Measurements from ENCODE around the gene CITED4. TPM values are rescaled to one million over a fixed set of nuclear protein-coding genes. Genes with fewer than 3 reads are reported as not detected.
A peak's percentile ranks its signal among the peaks of the same experiment; 100 is the strongest.

The CITED4 gene, protein sequence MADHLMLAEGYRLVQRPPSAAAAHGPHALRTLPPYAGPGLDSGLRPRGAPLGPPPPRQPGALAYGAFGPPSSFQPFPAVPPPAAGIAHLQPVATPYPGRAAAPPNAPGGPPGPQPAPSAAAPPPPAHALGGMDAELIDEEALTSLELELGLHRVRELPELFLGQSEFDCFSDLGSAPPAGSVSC
- total RNA-seq: 14.2 to 14.6 TPM (median 14.4 TPM) in 3 replicates

DNA sequence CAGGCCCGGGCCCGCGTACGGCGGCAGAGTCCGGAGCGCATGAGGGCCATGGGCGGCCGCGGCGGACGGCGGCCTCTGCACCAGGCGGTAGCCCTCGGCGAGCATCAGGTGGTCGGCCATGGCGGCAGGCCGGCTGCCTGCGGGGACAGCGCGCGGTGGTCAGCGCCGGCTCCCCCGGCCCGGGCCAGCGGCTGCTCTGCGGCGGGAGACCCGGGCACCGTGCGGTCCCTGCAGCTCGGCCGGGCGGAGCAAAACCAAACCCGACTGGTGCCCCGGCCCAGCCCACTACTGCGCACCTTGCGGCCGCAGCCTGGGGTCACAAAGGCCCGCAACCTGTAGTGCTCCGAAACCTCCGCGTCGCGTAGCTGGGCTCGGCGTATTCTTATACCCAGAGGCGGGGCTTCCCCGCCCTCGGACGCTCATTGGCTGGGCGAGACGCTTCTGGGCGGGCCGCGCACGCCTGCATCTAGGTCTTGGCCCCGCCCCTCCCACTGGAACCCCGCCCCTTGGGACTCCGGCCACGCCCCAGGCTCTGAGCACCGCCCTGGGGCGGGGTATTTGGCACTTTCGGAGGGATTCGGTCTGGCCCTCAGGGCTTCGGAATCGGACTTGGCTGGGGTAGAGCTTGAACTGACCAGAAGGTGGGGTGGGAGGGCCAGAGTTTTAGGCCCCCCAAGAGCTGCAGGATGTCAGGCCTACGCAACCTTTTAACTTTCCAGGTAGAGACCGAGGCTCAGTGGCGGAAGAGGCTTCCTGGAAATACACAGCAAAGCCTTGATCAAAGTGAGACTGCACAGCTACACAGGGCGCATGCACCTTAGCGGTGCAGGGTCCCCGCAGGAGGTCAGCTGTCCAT is at the start of gene CITED4:
Gene CITED4 (minus strand): TSS at position 356 of the 856 bp plus-strand sequence. CDS start 236 bp downstream, at position 120.
- peak; percentile 90 to 93 for DNase-seq (ENCODE audit: low spot score in 2 of 2, unreplicated experiment in 2 of 2)
- H3K27me3 Mint-ChIP-seq (ENCODE audit: low read depth): peaks cover 30% of the 10 kb centered on the region
- peak within 1 kb of the TSS; percentile 69 for H3K4me3 Mint-ChIP-seq
- H3K4me1 Mint-ChIP-seq: peaks cover 24% of the 10 kb centered on the region
- H3K27ac Mint-ChIP-seq: peak within 1 kb of the TSS; percentile 76
- no peaks in the 10 kb centered on the region for H3K9me3 Mint-ChIP-seq
- no peaks in the 10 kb centered on the region for H3K36me3 Mint-ChIP-seq
- TF ChIP-seq, protein P1, sequence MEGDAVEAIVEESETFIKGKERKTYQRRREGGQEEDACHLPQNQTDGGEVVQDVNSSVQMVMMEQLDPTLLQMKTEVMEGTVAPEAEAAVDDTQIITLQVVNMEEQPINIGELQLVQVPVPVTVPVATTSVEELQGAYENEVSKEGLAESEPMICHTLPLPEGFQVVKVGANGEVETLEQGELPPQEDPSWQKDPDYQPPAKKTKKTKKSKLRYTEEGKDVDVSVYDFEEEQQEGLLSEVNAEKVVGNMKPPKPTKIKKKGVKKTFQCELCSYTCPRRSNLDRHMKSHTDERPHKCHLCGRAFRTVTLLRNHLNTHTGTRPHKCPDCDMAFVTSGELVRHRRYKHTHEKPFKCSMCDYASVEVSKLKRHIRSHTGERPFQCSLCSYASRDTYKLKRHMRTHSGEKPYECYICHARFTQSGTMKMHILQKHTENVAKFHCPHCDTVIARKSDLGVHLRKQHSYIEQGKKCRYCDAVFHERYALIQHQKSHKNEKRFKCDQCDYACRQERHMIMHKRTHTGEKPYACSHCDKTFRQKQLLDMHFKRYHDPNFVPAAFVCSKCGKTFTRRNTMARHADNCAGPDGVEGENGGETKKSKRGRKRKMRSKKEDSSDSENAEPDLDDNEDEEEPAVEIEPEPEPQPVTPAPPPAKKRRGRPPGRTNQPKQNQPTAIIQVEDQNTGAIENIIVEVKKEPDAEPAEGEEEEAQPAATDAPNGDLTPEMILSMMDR (IDR thresholded peaks at IDR 0.05; ENCODE audit: unreplicated experiment): no peak

DNA sequence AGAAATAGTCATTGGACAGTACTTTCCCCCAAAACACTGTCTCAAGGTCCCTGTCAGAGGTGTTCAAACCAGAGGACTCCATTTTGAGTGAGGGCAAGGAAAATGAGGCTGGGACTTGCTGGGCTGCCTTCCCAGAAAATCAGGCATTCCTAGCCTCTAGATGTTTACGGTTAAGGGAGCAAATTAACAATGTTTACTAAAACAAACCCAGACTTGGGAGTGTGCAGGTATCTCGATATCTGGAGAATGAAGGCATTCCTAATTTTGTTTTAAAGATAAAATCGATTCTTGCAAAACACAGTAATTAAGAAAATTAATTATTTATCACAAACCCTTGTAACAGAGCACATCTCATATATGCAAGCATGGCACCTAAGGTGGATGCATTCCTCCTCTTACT is 48.9 kb upstream of the CITED4 start:
- Mint-ChIP-seq H3K27ac (no peak overlapping the region), H3K36me3 (no peaks in the 10 kb centered on the region), H3K9me3 (no peaks in the 10 kb centered on the region), H3K4me1 (peaks cover 3% of the 10 kb centered on the region), H3K27me3 (ENCODE audit: low read depth) (no peaks in the 10 kb centered on the region), H3K4me3 (no peak overlapping the region)
- no peak for DNase-seq (ENCODE audit: low spot score in 2 of 2, unreplicated experiment in 2 of 2)
- TF ChIP-seq, protein P1 (IDR thresholded peaks at IDR 0.05; ENCODE audit: unreplicated experiment): no peak

DNA sequence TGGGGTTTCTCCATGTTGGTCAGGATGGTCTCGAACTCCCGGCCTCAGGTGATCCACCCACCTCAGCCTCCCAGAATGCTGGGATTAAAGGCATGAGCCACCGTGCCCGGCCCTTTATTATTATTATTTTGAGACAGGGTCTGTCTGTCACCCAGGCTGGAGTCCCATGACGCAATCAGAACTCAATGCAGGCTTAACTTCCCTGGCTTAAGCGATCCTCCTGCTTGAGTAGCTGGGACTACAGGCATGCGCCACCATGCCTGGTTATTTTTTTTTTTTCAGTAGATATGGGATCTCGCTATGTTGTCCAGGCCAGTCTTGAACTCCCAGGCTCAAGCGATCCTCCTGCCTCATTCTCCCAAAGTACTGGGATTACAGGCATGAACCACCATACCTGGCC is 47.1 kb upstream of the CITED4 start:
- no peaks in the 10 kb centered on the region for H3K9me3 Mint-ChIP-seq
- no peak for DNase-seq (ENCODE audit: low spot score in 2 of 2, unreplicated experiment in 2 of 2)
- TF ChIP-seq, protein P1 (IDR thresholded peaks at IDR 0.05; ENCODE audit: unreplicated experiment): no peak
- H3K36me3 Mint-ChIP-seq: no peaks in the 10 kb centered on the region
- no peak overlapping the region for H3K4me3 Mint-ChIP-seq
- H3K4me1 Mint-ChIP-seq: peaks cover 3% of the 10 kb centered on the region
- no peaks in the 10 kb centered on the region for H3K27me3 Mint-ChIP-seq (ENCODE audit: low read depth)
- H3K27ac Mint-ChIP-seq: no peak overlapping the region

DNA sequence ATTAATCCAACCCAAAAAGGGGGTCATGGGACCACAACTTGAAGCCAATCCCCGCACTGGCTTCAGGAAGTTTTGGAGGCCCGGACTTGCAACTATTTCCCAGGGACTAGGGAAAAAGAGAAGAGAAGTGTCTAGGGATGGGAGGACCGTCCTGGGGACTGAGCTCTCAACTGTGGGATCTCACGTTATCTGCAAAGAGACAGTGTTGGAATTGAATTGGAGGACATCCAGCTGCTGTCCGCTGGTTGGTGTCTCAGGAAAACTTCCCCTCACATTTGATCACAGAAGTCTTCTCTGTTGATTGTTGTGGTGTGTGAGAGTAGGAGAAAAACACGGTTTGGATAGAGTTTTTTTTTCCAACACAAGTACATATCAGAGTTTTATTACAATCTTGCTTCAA is 46.2 kb upstream of the CITED4 start:
- no peaks in the 10 kb centered on the region for H3K27me3 Mint-ChIP-seq (ENCODE audit: low read depth)
- peaks cover 3% of the 10 kb centered on the region for H3K4me1 Mint-ChIP-seq
- H3K27ac Mint-ChIP-seq: no peak overlapping the region
- no peaks in the 10 kb centered on the region for H3K9me3 Mint-ChIP-seq
- no peak overlapping the region for H3K4me3 Mint-ChIP-seq
- TF ChIP-seq, protein P1 (IDR thresholded peaks at IDR 0.05; ENCODE audit: unreplicated experiment): no peak
- DNase-seq (ENCODE audit: low spot score in 2 of 2, unreplicated experiment in 2 of 2): no peak
- H3K36me3 Mint-ChIP-seq: no peaks in the 10 kb centered on the region

DNA sequence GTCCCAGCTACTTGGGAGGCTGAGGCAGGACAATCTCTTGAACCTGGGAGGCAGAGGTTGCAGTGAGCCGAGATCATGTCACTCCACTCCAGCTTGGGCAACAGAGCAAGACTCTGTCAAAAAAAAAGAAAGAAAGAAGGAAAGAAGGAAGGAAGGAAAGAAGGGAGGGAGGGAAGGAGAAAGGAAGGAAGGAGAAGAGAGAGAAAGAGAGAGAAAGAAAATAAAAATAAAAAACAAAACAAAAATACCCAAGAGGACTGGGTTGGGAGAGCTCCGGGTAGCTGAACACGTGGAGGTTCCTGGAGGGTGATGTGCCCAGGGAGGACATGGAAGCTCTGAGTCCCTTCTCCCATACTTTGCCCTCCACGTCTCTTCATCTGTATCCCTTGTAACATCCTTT is 45.7 kb upstream of the CITED4 start:
- no peak overlapping the region for H3K4me3 Mint-ChIP-seq
- DNase-seq (ENCODE audit: low spot score in 2 of 2, unreplicated experiment in 2 of 2): no peak
- no peaks in the 10 kb centered on the region for H3K27me3 Mint-ChIP-seq (ENCODE audit: low read depth)
- TF ChIP-seq, protein P1 (IDR thresholded peaks at IDR 0.05; ENCODE audit: unreplicated experiment): no peak
- no peak overlapping the region for H3K27ac Mint-ChIP-seq
- no peaks in the 10 kb centered on the region for H3K9me3 Mint-ChIP-seq
- H3K36me3 Mint-ChIP-seq: no peaks in the 10 kb centered on the region
- H3K4me1 Mint-ChIP-seq: peaks cover 7% of the 10 kb centered on the region

All from mesothelial cell of epicardium (in vitro differentiated cells).